Hematopoietic multipotent progenitor cell treated with erythropoietin and hydrocortisone succinate and interleukin-3 and kit ligand, for 17 days (in vitro differentiated cells): ENCODE measurements around the gene HADHA.
"Not testable (repeated sequence)": the region's sequence is repeated elsewhere in the genome, so short reads cannot be mapped to it uniquely, and the experiment has no call there.

Experiments used
- DNase-seq: peaks from one replicate; pipeline ENCODE4 v3.0.0-alpha.2; 2015; ENCODE audit warnings: low spot score

Gene HADHA

GRCh38 chr2:26174691-26175465, 69.6 kb downstream of the HADHA start:
- no peak for DNase-seq

- no peak for DNase-seq
These were observed 70.5 kb downstream of the HADHA start for GRCh38 chr2:26173776-26174482.

GRCh38 chr2:26172871-26173775, 71.3 kb downstream of the HADHA start, which contains the start of gene GAREM2:
TSS of gene GAREM2 (plus strand) at chr2:26173088. CDS start at chr2:26173221, 133 bp downstream.
- no peak for DNase-seq

- no peak for DNase-seq
These were observed 72.1 kb downstream of the HADHA start for GRCh38 chr2:26172189-26172870.

GRCh38 chr2:26170795-26171194, 73.6 kb downstream of the HADHA start:
- DNase-seq, result no peak

GRCh38 chr2:26169681-26170414, 74.6 kb downstream of the HADHA start:
- no peak for DNase-seq

- DNase-seq, result no peak
These were observed 75.2 kb downstream of the HADHA start for GRCh38 chr2:26169226-26169625.

GRCh38 chr2:26168785-26169184, 75.6 kb downstream of the HADHA start:
- DNase-seq, result no peak

- DNase-seq, result not testable (repeated sequence)
These were observed 77.9 kb downstream of the HADHA start for GRCh38 chr2:26166541-26166940.

- DNase-seq, result no peak
These were observed 79.0 kb downstream of the HADHA start for GRCh38 chr2:26165403-26165802.

- no peak for DNase-seq
These were observed 79.7 kb downstream of the HADHA start for GRCh38 chr2:26164641-26165211.

GRCh38 chr2:26164231-26164630, 80.2 kb downstream of the HADHA start:
- no peak for DNase-seq

GRCh38 chr2:26162963-26163362, 81.5 kb downstream of the HADHA start:
- no peak for DNase-seq

GRCh38 chr2:26161926-26162325, 82.5 kb downstream of the HADHA start:
- no peak for DNase-seq

- no peak for DNase-seq
These were observed 86.9 kb downstream of the HADHA start for GRCh38 chr2:26157580-26157979.

GRCh38 chr2:26150243-26150642, 94.2 kb downstream of the HADHA start:
- no peak for DNase-seq

GRCh38 chr2:26148501-26148900, 95.9 kb downstream of the HADHA start:
- no peak for DNase-seq

- DNase-seq, result peak; percentile 82
These were observed 99.3 kb downstream of the HADHA start for GRCh38 chr2:26144953-26145680.

GRCh38 chr2:26144031-26144430, 100.4 kb downstream of the HADHA start:
- no peak for DNase-seq

- no peak for DNase-seq
These were observed 103.2 kb downstream of the HADHA start for GRCh38 chr2:26141145-26141769.
